SK-N-MC (cell line): ENCODE results near the gene MME.

ENCODE experiments used
- EZH2 ChIP-seq: fragments of 200-600 bp; sonication (generic); IDR thresholded peaks from one replicate; pipeline ENCODE4 v1.6.1; 2017; ENCODE audit warnings: antibody characterized with exemption
- FOXP2 ChIP-seq: optimal IDR thresholded peaks from 2 replicates; pipeline ENCODE3; 2011; ENCODE audit warnings: mild to moderate bottlenecking, moderate library complexity; ENCODE audit not compliant: insufficient read depth; ENCODE audit errors: extremely low read length, control extremely low read depth
- POLR2AphosphoS5 ChIP-seq: IDR thresholded peaks from 2 replicates; pipeline ENCODE4 v1.6.1; 2012; ENCODE audit warnings: mild to moderate bottlenecking, low read depth, low read length, borderline replicate concordance

DNA sequence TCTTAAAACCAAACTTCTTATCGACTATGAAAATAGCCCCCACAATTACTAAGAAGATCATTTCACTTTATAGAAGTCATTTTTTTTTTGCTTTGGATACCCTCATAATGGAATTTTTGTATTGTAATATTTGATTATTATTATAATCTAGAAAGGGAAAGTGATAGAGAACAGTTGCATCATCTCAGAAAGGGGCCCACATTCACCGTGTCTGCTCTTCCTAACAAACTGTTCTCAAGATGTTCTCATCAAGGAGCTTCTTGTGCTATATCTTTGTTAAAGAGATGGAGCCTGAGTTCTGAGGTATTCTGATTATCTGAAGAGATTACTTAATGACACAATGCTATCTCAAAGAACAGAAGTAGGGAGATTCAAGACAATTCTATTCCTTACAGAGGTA, 49.3 kb downstream of the MME start:
- TF ChIP-seq EZH2 (no peak), POLR2AphosphoS5 (no peak), FOXP2 (no peak)
